C4-2B (cell line): ENCODE measurements around the gene SARDH.

Experiments used
- CTCF ChIP-seq: fragments of 450-650 bp; conservative IDR thresholded peaks from 2 replicates; pipeline ENCODE4 v1.5.1; 2017; ENCODE audit warnings: mild to moderate bottlenecking
- ZFX ChIP-seq: fragments of 450-650 bp; IDR thresholded peaks from 2 replicates; pipeline ENCODE4 v1.6.1; 2017

- TF ChIP-seq CTCF (no peak), ZFX (no peak)
These were observed 37.1 kb upstream of the SARDH start for GRCh38 chr9:133775291-133775690.
